CD4-positive, alpha-beta T cell treated with Interleukin-10 for 1 hour (primary cell): Measurements from ENCODE around the gene TLCD3B.

Experiments
- DNase-seq: peaks from one replicate; pipeline ENCODE4 v3.0.0-alpha.2; 2020

The TLCD3B gene

GRCh38 chr16:30030841-30031413 lies at the start of gene TLCD3B:
Gene TLCD3B (minus strand): TSS chr16:30031271. CDS start chr16:30030527, 744 bp downstream.
- peak; percentile 7 for DNase-seq

GRCh38 chr16:30079480-30079879 lies 48.4 kb upstream of the TLCD3B start:
- DNase-seq, result no peak

- no peak for DNase-seq
These were observed 47.7 kb upstream of the TLCD3B start for GRCh38 chr16:30078744-30079143.

GRCh38 chr16:30077656-30078055 lies 46.6 kb upstream of the TLCD3B start:
- no peak for DNase-seq

GRCh38 chr16:30076276-30076791 lies 45.3 kb upstream of the TLCD3B start:
- no peak for DNase-seq

- DNase-seq, result peak; percentile 90
These were observed 44.6 kb upstream of the TLCD3B start, which contains the start of gene PPP4C for GRCh38 chr16:30075503-30076275. Gene PPP4C (plus strand): TSS chr16:30075994. CDS start chr16:30076378, 384 bp downstream.

- no peak for DNase-seq
These were observed 39.4 kb upstream of the TLCD3B start for GRCh38 chr16:30070490-30070889.

GRCh38 chr16:30069611-30070462 lies 38.8 kb upstream of the TLCD3B start:
- DNase-seq, result no peak

GRCh38 chr16:30068750-30069610 lies 37.9 kb upstream of the TLCD3B start:
- peak; percentile 69 for DNase-seq

GRCh38 chr16:30068333-30068732 lies 37.3 kb upstream of the TLCD3B start:
- DNase-seq, result no peak

GRCh38 chr16:30067584-30067916 lies 36.5 kb upstream of the TLCD3B start:
- DNase-seq, result no peak

- no peak for DNase-seq
These were observed 35.9 kb upstream of the TLCD3B start for GRCh38 chr16:30066761-30067583.

- DNase-seq, result no peak
These were observed 35.1 kb upstream of the TLCD3B start for GRCh38 chr16:30065943-30066760.

- DNase-seq, result peak; percentile 95
These were observed 34.3 kb upstream of the TLCD3B start, which contains the start of gene ALDOA for GRCh38 chr16:30065102-30065942. Gene ALDOA (plus strand): TSS chr16:30065760. CDS start chr16:30066898, 1,138 bp downstream.

GRCh38 chr16:30064729-30065101 lies 33.6 kb upstream of the TLCD3B start:
- no peak for DNase-seq

GRCh38 chr16:30063893-30064728 lies 33.0 kb upstream of the TLCD3B start:
- peak; percentile 78 for DNase-seq

- DNase-seq, result no peak
These were observed 32.3 kb upstream of the TLCD3B start for GRCh38 chr16:30063278-30063892.
